Activated naive CD4-positive, alpha-beta T cell treated with anti-CD3 and anti-CD28 coated beads for 36 hours (primary cell): Measurements from ENCODE around the gene KCNIP2. TPM values are rescaled to one million over a fixed set of nuclear protein-coding genes. Genes with fewer than 3 reads are reported as not detected.

Source experiments
- CTCF ChIA-PET: fragments of 350-600 bp; sonication (Branson Sonifier 250); formaldehyde crosslinking; loops from one replicate; lab custom pipeline; 2021; ENCODE audit warnings: antibody characterized with exemption; lab: Charles Lee
- DNase-seq: peaks from one replicate; pipeline ENCODE4 v3.0.0-alpha.2; 2020
- H3K27ac Mint-ChIP-seq: one replicate; pipeline ENCODE4 v1.8.0; 2021; ENCODE audit warnings: mild to moderate bottlenecking, mixed read lengths
- H3K27me3 Mint-ChIP-seq: one replicate; pipeline ENCODE4 v1.8.0; 2021; ENCODE audit warnings: low read depth, mixed read lengths
- H3K36me3 Mint-ChIP-seq: one replicate; pipeline ENCODE4 v1.8.0; 2021; ENCODE audit warnings: low read depth, mixed read lengths
- H3K4me1 Mint-ChIP-seq: one replicate; pipeline ENCODE4 v1.8.0; 2021; ENCODE audit warnings: low read depth, mixed read lengths
- H3K4me3 Mint-ChIP-seq: one replicate; pipeline ENCODE4 v1.8.0; 2021; ENCODE audit warnings: mild to moderate bottlenecking, moderate library complexity, mixed read lengths
- H3K9me3 Mint-ChIP-seq: one replicate; pipeline ENCODE4 v1.8.0; 2021; ENCODE audit warnings: mixed read lengths
- intact Hi-C: fragments of 100-400 bp; cut with micrococcal nuclease; formaldehyde crosslinking; loops from one replicate; pipeline ENCODE4 v1.15.1; 2023
- total RNA-seq, 2 experiments: library from RNA; stranded (reverse); gene quantifications; one replicate each; pipeline ENCODE4 v1.2.3, GENCODE V29; 2021

The KCNIP2 gene
- total RNA-seq, 2 experiments from 2014 or later, result 0.69 to 0.79 TPM

- no peak for DNase-seq
- no peaks in the 10 kb centered on the region for H3K36me3 Mint-ChIP-seq
- H3K9me3 Mint-ChIP-seq, result no peaks in the 10 kb centered on the region
- intact Hi-C loops, result no loop called here
- H3K27ac Mint-ChIP-seq, result no peak overlapping the region
- no peak overlapping the region for H3K4me3 Mint-ChIP-seq
- peaks cover 7% of the 10 kb centered on the region for H3K4me1 Mint-ChIP-seq
- no peaks in the 10 kb centered on the region for H3K27me3 Mint-ChIP-seq
- CTCF ChIA-PET, result interaction anchor here (0.6 to 2.6 kb wide), 3 partner anchors 9 to 131 kb away, joined by 3 to 7 read pairs (median 4); no protein-coding TSS in a partner anchor
These were observed 35.3 kb upstream of the KCNIP2 start for GRCh38 chr10:101878869-101879268.

DNA sequence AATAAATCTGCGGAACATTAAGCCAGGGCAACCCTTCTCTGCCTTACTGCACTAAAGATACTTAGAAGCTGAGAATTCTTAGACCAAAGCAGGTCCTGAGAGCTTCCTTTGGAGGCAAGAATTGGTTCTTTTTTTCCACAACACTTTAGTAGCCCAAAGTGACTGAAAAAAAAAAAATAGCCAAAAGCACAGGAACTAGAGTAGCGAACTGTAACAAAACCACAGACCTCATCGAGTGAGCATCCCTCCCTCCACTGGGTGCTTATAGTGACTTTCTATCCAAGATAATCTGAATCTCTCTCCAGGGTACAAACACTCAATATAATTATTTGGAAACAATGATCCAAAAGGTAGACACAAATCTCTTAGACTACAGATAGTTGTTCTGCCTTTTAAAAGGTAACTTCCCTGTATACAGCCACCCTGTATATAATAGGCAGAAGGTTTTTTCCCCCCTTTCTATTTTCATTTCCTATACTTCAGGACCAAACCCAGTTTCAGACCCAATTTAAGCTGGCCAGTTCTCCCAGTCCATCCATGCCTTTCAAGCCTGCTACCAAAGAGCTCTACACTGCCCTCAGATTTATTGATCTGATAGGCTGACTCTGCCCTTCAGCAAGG, 31.6 kb upstream of the KCNIP2 start:
- H3K27me3 Mint-ChIP-seq, result no peaks in the 10 kb centered on the region
- intact Hi-C loops, result no loop called here
- no peaks in the 10 kb centered on the region for H3K9me3 Mint-ChIP-seq
- no peak overlapping the region for H3K4me3 Mint-ChIP-seq
- peaks cover 7% of the 10 kb centered on the region for H3K4me1 Mint-ChIP-seq
- no peak for DNase-seq
- CTCF ChIA-PET, result interaction anchor here (0.7 to 1.0 kb wide), 2 partner anchors 10 to 39 kb away, joined by 3 to 4 read pairs; no protein-coding TSS in a partner anchor
- H3K36me3 Mint-ChIP-seq, result peaks cover 5% of the 10 kb centered on the region
- no peak overlapping the region for H3K27ac Mint-ChIP-seq

DNA sequence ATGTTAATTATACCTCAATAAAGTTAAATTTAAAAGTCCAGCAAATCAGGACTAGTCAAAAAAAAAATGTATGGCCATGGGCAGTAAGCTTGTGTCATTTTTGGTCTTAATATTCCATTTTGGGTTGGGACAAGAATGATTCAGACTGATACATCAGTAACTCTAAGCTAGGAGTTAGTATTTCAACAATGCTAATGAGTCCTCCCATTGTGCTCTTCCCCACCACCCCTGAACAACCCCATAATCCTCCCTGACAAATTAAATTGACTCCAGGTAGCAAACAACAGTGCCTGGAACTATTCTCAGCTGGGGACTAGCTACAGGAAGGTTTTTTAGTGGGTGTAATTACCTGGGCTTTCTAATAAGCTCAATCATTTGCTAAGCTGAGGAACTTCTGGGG, 30.7 kb upstream of the KCNIP2 start:
- Mint-ChIP-seq H3K27ac (no peak overlapping the region), H3K36me3 (peaks cover 5% of the 10 kb centered on the region), H3K4me3 (no peak overlapping the region), H3K9me3 (no peaks in the 10 kb centered on the region), H3K4me1 (peaks cover 7% of the 10 kb centered on the region), H3K27me3 (no peaks in the 10 kb centered on the region)
- DNase-seq, result no peak
- CTCF ChIA-PET, result interaction anchor here (1.0 kb wide), 1 partner anchor 9 kb away, joined by 4 read pairs; no protein-coding TSS in a partner anchor
- intact Hi-C loops, result no loop called here

DNA sequence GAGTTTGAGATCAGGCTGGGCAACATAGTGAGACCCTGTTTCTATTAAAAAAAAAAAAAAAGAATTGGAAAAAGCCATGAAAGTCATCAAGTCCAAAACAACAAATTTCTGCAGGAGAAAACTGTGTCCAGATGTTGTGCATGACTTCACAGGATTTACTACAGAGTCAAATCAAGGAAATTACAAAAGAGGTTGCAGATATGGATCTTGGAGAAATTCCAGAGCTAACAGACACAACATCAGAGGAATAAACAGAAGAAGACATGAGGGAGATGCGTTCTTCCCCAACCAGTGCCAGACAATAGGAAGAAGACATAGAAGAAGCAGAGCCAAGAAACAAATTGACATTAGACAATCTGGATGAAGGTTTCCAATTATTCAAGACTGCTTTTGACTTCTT, 24.3 kb upstream of the KCNIP2 start:
- H3K4me3 Mint-ChIP-seq, result no peak overlapping the region
- intact Hi-C loops, result no loop called here
- H3K9me3 Mint-ChIP-seq, result no peaks in the 10 kb centered on the region
- no peaks in the 10 kb centered on the region for H3K4me1 Mint-ChIP-seq
- DNase-seq, result no peak
- H3K27me3 Mint-ChIP-seq, result no peaks in the 10 kb centered on the region
- CTCF ChIA-PET, result no interaction called here
- H3K27ac Mint-ChIP-seq, result no peak overlapping the region
- H3K36me3 Mint-ChIP-seq, result peaks cover 22% of the 10 kb centered on the region

- H3K36me3 Mint-ChIP-seq, result peaks cover 23% of the 10 kb centered on the region
- H3K9me3 Mint-ChIP-seq, result peaks cover 5% of the 10 kb centered on the region
- H3K27ac Mint-ChIP-seq, result no peak overlapping the region
- no peaks in the 10 kb centered on the region for H3K27me3 Mint-ChIP-seq
- H3K4me3 Mint-ChIP-seq, result no peak overlapping the region
- no peaks in the 10 kb centered on the region for H3K4me1 Mint-ChIP-seq
- DNase-seq, result no peak
- CTCF ChIA-PET, result interaction anchor here (0.6 to 3.0 kb wide), 4 partner anchors 18 to 214 kb away, joined by 3 to 23 read pairs (median 10); no protein-coding TSS in a partner anchor
- intact Hi-C loops, result no loop called here
These were observed 15.9 kb upstream of the KCNIP2 start for GRCh38 chr10:101859530-101859929.

- Mint-ChIP-seq H3K36me3 (peaks cover 20% of the 10 kb centered on the region), H3K9me3 (peaks cover 5% of the 10 kb centered on the region), H3K27me3 (no peaks in the 10 kb centered on the region), H3K27ac (no peak overlapping the region), H3K4me3 (no peak overlapping the region), H3K4me1 (no peaks in the 10 kb centered on the region)
- intact Hi-C loops, result no loop called here
- no peak for DNase-seq
- CTCF ChIA-PET, result interaction anchor here (0.6 to 3.0 kb wide), 7 partner anchors 18 to 215 kb away, joined by 3 to 23 read pairs (median 3); no protein-coding TSS in a partner anchor
These were observed 15.3 kb upstream of the KCNIP2 start for GRCh38 chr10:101858723-101859500.

- Mint-ChIP-seq H3K9me3 (peaks cover 5% of the 10 kb centered on the region), H3K27ac (no peak overlapping the region), H3K4me3 (no peak overlapping the region), H3K4me1 (no peaks in the 10 kb centered on the region), H3K27me3 (no peaks in the 10 kb centered on the region), H3K36me3 (peaks cover 20% of the 10 kb centered on the region)
- DNase-seq, result no peak
- CTCF ChIA-PET, result interaction anchor here (0.6 to 3.0 kb wide), 7 partner anchors 17 to 214 kb away, joined by 3 to 23 read pairs (median 4); no protein-coding TSS in a partner anchor
- intact Hi-C loops, result no loop called here
These were observed 14.3 kb upstream of the KCNIP2 start for GRCh38 chr10:101857802-101858476.

GRCh38 chr10:101856626-101857025, 13.0 kb upstream of the KCNIP2 start:
- intact Hi-C loops, result no loop called here
- Mint-ChIP-seq H3K27me3 (no peaks in the 10 kb centered on the region), H3K9me3 (peaks cover 5% of the 10 kb centered on the region), H3K4me3 (no peak overlapping the region), H3K27ac (no peak overlapping the region), H3K4me1 (no peaks in the 10 kb centered on the region), H3K36me3 (peaks cover 15% of the 10 kb centered on the region)
- no peak for DNase-seq
- CTCF ChIA-PET, result interaction anchor here (0.6 to 1.2 kb wide), 2 partner anchors 16 to 20 kb away, joined by 3 read pairs; no protein-coding TSS in a partner anchor

DNA sequence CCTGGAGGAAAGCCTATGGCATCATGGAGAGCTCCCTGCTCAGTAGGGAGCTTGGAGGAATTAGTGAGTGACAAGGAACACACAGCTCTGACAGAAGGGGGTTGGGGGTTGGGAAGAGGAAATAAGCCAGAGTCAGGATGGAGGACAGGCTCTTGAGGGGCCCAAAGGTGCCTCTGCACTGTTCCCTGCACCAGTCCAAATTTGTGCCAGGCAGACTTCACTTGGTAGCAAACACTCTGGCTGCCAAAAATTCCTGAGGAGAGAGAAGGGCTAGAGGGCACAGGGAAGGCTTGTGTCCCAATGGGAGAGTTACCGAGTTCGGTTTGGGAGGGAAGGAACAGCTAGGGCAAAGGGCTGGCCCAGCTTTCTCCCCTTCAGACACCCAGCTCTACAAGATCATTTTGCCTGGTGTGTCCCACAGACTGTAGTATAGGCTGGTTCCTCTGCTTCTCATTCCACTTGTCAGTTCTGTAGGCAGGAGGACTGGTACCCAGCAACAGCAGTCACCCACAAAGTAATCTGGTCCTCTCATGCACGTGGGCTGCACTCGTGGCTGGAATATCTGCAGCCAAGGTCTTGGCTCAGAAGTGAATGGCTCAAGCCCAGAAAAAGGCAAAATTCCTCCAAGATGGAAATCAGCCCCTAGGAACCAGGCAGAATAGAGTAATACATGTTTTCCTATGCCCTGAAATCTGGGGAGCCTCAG, 8.0 kb upstream of the KCNIP2 start:
- intact Hi-C loops, result no loop called here
- H3K36me3 Mint-ChIP-seq, result peaks cover 3% of the 10 kb centered on the region
- no peak overlapping the region for H3K4me3 Mint-ChIP-seq
- H3K4me1 Mint-ChIP-seq, result no peaks in the 10 kb centered on the region
- no peaks in the 10 kb centered on the region for H3K27me3 Mint-ChIP-seq
- CTCF ChIA-PET, result interaction anchor here (1.1 to 2.7 kb wide), 2 partner anchors 10 to 221 kb away, joined by 4 to 17 read pairs; no protein-coding TSS in a partner anchor
- no peak overlapping the region for H3K27ac Mint-ChIP-seq
- DNase-seq, result no peak
- no peaks in the 10 kb centered on the region for H3K9me3 Mint-ChIP-seq

DNA sequence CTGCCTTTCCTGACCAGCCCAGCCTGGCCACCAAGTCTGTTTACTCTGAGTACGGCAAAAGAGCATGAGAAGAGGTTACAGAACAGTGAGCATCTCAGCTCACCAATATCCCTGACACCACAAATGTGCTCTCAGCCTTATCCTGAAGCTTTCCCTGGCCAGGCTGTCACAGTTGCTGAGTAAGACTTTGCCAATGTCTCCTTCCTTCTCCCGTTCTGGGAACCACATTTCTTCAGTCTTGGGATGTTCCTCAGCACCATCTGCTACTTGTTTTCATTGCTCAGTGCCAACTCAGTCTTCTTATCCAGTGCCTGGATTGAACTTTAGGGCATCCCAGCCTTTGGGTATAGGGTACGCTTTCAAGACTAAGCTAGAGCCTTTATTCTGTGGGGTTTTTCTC, 7.1 kb upstream of the KCNIP2 start:
- DNase-seq, result no peak
- CTCF ChIA-PET, result interaction anchor here (1.0 to 2.7 kb wide), 3 partner anchors 9 to 222 kb away, joined by 3 to 17 read pairs (median 4); no protein-coding TSS in a partner anchor
- Mint-ChIP-seq H3K27ac (no peak overlapping the region), H3K4me3 (no peak overlapping the region), H3K9me3 (no peaks in the 10 kb centered on the region), H3K36me3 (peaks cover 3% of the 10 kb centered on the region), H3K4me1 (no peaks in the 10 kb centered on the region), H3K27me3 (no peaks in the 10 kb centered on the region)
- intact Hi-C loops, result no loop called here

GRCh38 chr10:101848894-101849351, 5.3 kb upstream of the KCNIP2 start:
- intact Hi-C loops, result no loop called here
- peaks cover 3% of the 10 kb centered on the region for H3K36me3 Mint-ChIP-seq
- no peak overlapping the region for H3K4me3 Mint-ChIP-seq
- H3K9me3 Mint-ChIP-seq, result no peaks in the 10 kb centered on the region
- DNase-seq, result no peak
- no peaks in the 10 kb centered on the region for H3K27me3 Mint-ChIP-seq
- H3K27ac Mint-ChIP-seq, result no peak overlapping the region
- peaks cover 6% of the 10 kb centered on the region for H3K4me1 Mint-ChIP-seq
- CTCF ChIA-PET, result interaction anchor here (0.7 to 0.8 kb wide), 2 partner anchors 224 to 233 kb away, joined by 3 read pairs; no protein-coding TSS in a partner anchor
